Frontal cortex (tissue), 4 donors: ENCODE data around the gene COPG2. TPM values are rescaled to one million over a fixed set of nuclear protein-coding genes. Genes with fewer than 3 reads are reported as not detected.

Experiments used
- DNase-seq, 2 donors: peaks; one replicate each; pipeline ENCODE4 v3.0.0; 2012; ENCODE audit warnings: low spot score in 2 of 2
- FAIRE-seq: peaks from 2 replicates; lab custom pipeline; 2012; peaks lifted over from hg19 to GRCh38; lab: Jason Lieb, UNC
- small RNA-seq: library from RNA; depleted of rRNA; stranded (forward); fragments of <200 nt; gene quantifications from one replicate; pipeline ENCODE3, GENCODE V24; 2014
- total RNA-seq: library from RNA; depleted of rRNA; stranded (reverse); fragments of >200 nt; gene quantifications from one replicate; pipeline ENCODE4 v1.2.3, GENCODE V29; 2014
- donor health status: control.
- donor health status: control.
- donor health status: control.

Gene COPG2
- total RNA-seq, 1 donor from 2014 or later: 59.5 TPM

GRCh38 chr7:130481898-130482297 lies 186.7 kb downstream of the COPG2 start:
- FAIRE-seq (no peak), DNase-seq (no peak)

- peak; percentile 54 for FAIRE-seq
- no peak for DNase-seq
Measured at GRCh38 chr7:130479716-130480400, 188.7 kb downstream of the COPG2 start.

- no peak for DNase-seq
- no peak for FAIRE-seq
Measured at GRCh38 chr7:130478991-130479390, 189.6 kb downstream of the COPG2 start.

GRCh38 chr7:130476297-130477150 lies 192.0 kb downstream of the COPG2 start:
- FAIRE-seq (no peak), DNase-seq (no peak)

- DNase-seq: no peak
- FAIRE-seq: no peak
Measured at GRCh38 chr7:130475776-130476175, 192.8 kb downstream of the COPG2 start.

- DNase-seq (no peak), FAIRE-seq (no peak)
Measured at GRCh38 chr7:130473876-130474275, 194.7 kb downstream of the COPG2 start.

GRCh38 chr7:130473289-130473688 lies 195.3 kb downstream of the COPG2 start:
- no peak for FAIRE-seq
- DNase-seq: no peak

- no peak for DNase-seq
- FAIRE-seq: no peak
Measured at GRCh38 chr7:130471974-130472373, 196.6 kb downstream of the COPG2 start.

GRCh38 chr7:130468612-130469011 lies 199.9 kb downstream of the COPG2 start:
- no peak for FAIRE-seq

GRCh38 chr7:130463553-130464434 lies 204.8 kb downstream of the COPG2 start:
- DNase-seq: no peak
- FAIRE-seq: no peak

More at GRCh38 chr7:130468612-130469011, 199.9 kb downstream of the COPG2 start:
- no peak for DNase-seq

- FAIRE-seq: no peak
- no peak for DNase-seq
Measured at GRCh38 chr7:130461272-130461671, 207.3 kb downstream of the COPG2 start.

- DNase-seq: no peak
- no peak for FAIRE-seq
Measured at GRCh38 chr7:130458257-130458656, 210.3 kb downstream of the COPG2 start.

Small RNAs within 50 kb of the gene (small RNA-seq; reads per million reads assigned to genes)
- not detected for gene MIR335
- gene RF02148: not detected
- gene RF02149: not detected
- gene RF02150: not detected
- gene RNA5SP246: 0.18 reads per million

Other genes with a start within 250 kb of the COPG2 start
- gene CEP41, start 227.7 kb downstream of the COPG2 start, total RNA-seq: 11.4 TPM
- gene MEST, start 176.7 kb downstream of the COPG2 start, total RNA-seq: 65.6 TPM
- gene TSGA13, start 17.8 kb upstream of the COPG2 start, total RNA-seq: under 0.01 TPM
- not detected for gene KLF14, start 65.5 kb upstream of the COPG2 start, total RNA-seq